ENCODE results near the gene ALG14.

DNA sequence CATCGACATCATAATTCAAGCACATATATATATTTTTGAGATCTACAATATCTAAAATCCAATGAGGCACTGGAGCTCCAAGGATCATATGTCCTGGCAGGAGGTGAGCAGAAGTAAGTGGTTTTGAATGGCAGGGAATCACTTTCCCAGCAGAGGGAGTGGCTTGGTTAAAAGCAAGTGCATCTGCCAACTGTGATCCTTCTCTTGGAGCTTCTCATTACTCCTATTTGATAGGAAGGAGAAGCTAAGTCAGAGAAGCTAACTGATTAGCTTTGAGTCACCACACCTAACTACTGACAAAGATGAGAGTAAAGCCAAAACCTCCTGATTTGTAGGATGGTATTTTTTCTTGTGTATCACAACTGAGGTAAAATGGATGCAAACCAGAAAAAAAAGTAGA lies 55.0 kb downstream of the ALG14 start:
- TF ChIP-seq, protein P1, sequence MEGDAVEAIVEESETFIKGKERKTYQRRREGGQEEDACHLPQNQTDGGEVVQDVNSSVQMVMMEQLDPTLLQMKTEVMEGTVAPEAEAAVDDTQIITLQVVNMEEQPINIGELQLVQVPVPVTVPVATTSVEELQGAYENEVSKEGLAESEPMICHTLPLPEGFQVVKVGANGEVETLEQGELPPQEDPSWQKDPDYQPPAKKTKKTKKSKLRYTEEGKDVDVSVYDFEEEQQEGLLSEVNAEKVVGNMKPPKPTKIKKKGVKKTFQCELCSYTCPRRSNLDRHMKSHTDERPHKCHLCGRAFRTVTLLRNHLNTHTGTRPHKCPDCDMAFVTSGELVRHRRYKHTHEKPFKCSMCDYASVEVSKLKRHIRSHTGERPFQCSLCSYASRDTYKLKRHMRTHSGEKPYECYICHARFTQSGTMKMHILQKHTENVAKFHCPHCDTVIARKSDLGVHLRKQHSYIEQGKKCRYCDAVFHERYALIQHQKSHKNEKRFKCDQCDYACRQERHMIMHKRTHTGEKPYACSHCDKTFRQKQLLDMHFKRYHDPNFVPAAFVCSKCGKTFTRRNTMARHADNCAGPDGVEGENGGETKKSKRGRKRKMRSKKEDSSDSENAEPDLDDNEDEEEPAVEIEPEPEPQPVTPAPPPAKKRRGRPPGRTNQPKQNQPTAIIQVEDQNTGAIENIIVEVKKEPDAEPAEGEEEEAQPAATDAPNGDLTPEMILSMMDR (IDR thresholded peaks at IDR 0.05) = no peak
- TF ChIP-seq POLR2AphosphoS5 (IDR thresholded peaks at IDR 0.05) (no peak), POLR2A (IDR thresholded peaks at IDR 0.05) (no peak)
